ENCODE data around the gene PLCD3. TPM values are rescaled to one million over a fixed set of nuclear protein-coding genes. Genes with fewer than 3 reads are reported as not detected.

Gene PLCD3
- total RNA-seq, result 10 to 100 TPM; 44.7 to 87.1 (median 58.3) TPM

- WGBS, result 0% methylated on average over 9 of the region's 36 CpGs
- Histone ChIP-seq H3K4me3 (peak within 1 kb of the TSS; percentile 96), H3K36me3 (no peaks in the 10 kb centered on the region), H3K27ac (peak within 1 kb of the TSS; percentile 92), H3K4me1 (peaks cover 68% of the 10 kb centered on the region), H3K27me3 (no peaks in the 10 kb centered on the region), H3K9me3 (no peaks in the 10 kb centered on the region)
- DNase-seq (ENCODE audit: low spot score in 2 of 2), result peak in 1 of 2 donors; percentile 88
- no peak for TF ChIP-seq POLR2A (IDR thresholded peaks at IDR 0.05)
- TF ChIP-seq POLR2AphosphoS5 (IDR thresholded peaks at IDR 0.05), result no peak
- no peak for TF ChIP-seq EP300 (IDR thresholded peaks at IDR 0.05)
- TF ChIP-seq, protein P1, sequence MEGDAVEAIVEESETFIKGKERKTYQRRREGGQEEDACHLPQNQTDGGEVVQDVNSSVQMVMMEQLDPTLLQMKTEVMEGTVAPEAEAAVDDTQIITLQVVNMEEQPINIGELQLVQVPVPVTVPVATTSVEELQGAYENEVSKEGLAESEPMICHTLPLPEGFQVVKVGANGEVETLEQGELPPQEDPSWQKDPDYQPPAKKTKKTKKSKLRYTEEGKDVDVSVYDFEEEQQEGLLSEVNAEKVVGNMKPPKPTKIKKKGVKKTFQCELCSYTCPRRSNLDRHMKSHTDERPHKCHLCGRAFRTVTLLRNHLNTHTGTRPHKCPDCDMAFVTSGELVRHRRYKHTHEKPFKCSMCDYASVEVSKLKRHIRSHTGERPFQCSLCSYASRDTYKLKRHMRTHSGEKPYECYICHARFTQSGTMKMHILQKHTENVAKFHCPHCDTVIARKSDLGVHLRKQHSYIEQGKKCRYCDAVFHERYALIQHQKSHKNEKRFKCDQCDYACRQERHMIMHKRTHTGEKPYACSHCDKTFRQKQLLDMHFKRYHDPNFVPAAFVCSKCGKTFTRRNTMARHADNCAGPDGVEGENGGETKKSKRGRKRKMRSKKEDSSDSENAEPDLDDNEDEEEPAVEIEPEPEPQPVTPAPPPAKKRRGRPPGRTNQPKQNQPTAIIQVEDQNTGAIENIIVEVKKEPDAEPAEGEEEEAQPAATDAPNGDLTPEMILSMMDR (IDR thresholded peaks at IDR 0.05), result no peak
Measured at GRCh38 chr17:45132320-45132571, at the start of gene PLCD3. PLCD3 (minus strand) TSS chr17:45132515; CDS start chr17:45132410, 105 bp downstream.

- TF ChIP-seq POLR2A (IDR thresholded peaks at IDR 0.05) (no peak), EP300 (IDR thresholded peaks at IDR 0.05) (no peak), POLR2AphosphoS5 (IDR thresholded peaks at IDR 0.05) (no peak)
- TF ChIP-seq, protein P1 (IDR thresholded peaks at IDR 0.05), result no peak
- Histone ChIP-seq H3K27me3 (no peaks in the 10 kb centered on the region), H3K27ac (no peak overlapping the region), H3K4me1 (peaks cover 34% of the 10 kb centered on the region), H3K4me3 (no peak overlapping the region), H3K36me3 (no peaks in the 10 kb centered on the region), H3K9me3 (no peaks in the 10 kb centered on the region)
- WGBS, result 81% methylated on average over 6 of the region's 7 CpGs
- no peak for DNase-seq (ENCODE audit: low spot score in 2 of 2)
Measured at GRCh38 chr17:45177563-45177962, 45.2 kb upstream of the PLCD3 start.

DNA sequence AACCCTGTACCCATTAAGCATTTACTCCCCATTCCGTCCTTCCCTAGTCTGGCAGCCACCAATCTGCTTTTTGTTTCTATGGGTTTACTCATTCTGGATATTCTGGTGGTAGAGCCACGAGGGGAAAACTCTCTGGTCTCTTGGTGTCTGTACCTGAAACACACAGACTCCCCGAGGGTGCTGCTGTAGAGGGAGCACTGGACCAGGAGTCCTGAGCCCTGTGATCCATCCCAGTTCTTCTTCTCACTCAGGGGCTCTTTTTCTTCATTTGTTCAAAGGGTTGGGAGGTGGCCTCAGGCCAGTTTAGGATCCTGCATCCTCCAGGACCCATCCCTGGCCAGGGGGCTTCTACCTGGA is 43.4 kb upstream of the PLCD3 start:
- Histone ChIP-seq H3K36me3 (no peaks in the 10 kb centered on the region), H3K9me3 (no peaks in the 10 kb centered on the region), H3K27me3 (no peaks in the 10 kb centered on the region), H3K4me3 (no peak overlapping the region), H3K4me1 (peaks cover 50% of the 10 kb centered on the region), H3K27ac (peak overlapping the region; percentile 60)
- no peak for DNase-seq (ENCODE audit: low spot score in 2 of 2)
- TF ChIP-seq POLR2AphosphoS5 (IDR thresholded peaks at IDR 0.05) (no peak), EP300 (IDR thresholded peaks at IDR 0.05) (no peak), POLR2A (IDR thresholded peaks at IDR 0.05) (no peak)
- TF ChIP-seq, protein P1 (IDR thresholded peaks at IDR 0.05), result no peak
- 71% methylated on average over 3 of the region's 3 CpGs for WGBS

GRCh38 chr17:45172541-45173286 is 40.4 kb upstream of the PLCD3 start:
- TF ChIP-seq, protein P1 (IDR thresholded peaks at IDR 0.05), result no peak
- TF ChIP-seq POLR2A (IDR thresholded peaks at IDR 0.05) (no peak), POLR2AphosphoS5 (IDR thresholded peaks at IDR 0.05) (no peak), EP300 (IDR thresholded peaks at IDR 0.05) (no peak)
- DNase-seq (ENCODE audit: low spot score in 2 of 2), result peak in 1 of 2 donors; percentile 79
- Histone ChIP-seq H3K9me3 (no peaks in the 10 kb centered on the region), H3K27ac (peak overlapping the region; percentile 96), H3K4me1 (peaks cover 60% of the 10 kb centered on the region), H3K36me3 (no peaks in the 10 kb centered on the region), H3K27me3 (no peaks in the 10 kb centered on the region), H3K4me3 (peak overlapping the region; percentile 36)
- 17% methylated on average over 3 of the region's 10 CpGs for WGBS

DNA sequence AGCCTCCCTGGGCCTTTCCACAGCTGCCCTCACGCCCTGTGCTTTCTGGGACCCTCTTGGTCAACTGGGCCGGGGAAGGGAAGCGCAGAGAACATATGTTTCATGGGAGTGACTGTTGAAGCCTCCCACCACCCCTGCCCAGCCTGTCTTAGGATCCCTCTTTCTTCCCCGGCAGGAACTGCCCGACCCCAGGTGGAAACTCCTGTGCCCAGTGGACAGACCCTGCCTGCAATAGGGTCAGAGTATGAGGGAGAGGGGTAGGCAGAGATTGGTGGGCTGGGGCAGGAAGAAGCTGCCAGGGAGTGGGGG is 39.9 kb upstream of the PLCD3 start:
- WGBS, result 27% methylated on average over 5 of the region's 5 CpGs
- Histone ChIP-seq H3K36me3 (no peaks in the 10 kb centered on the region), H3K27me3 (no peaks in the 10 kb centered on the region), H3K4me1 (peaks cover 60% of the 10 kb centered on the region), H3K4me3 (peak overlapping the region; percentile 36), H3K9me3 (no peaks in the 10 kb centered on the region), H3K27ac (peak overlapping the region; percentile 96)
- TF ChIP-seq, protein P1 (IDR thresholded peaks at IDR 0.05), result no peak
- TF ChIP-seq POLR2AphosphoS5 (IDR thresholded peaks at IDR 0.05), result no peak
- no peak for TF ChIP-seq POLR2A (IDR thresholded peaks at IDR 0.05)
- TF ChIP-seq EP300 (IDR thresholded peaks at IDR 0.05), result no peak
- no peak for DNase-seq (ENCODE audit: low spot score in 2 of 2)

Data from suprapubic skin (tissue), 4 donors.